HCT116 (cell line): ENCODE data around the gene SYNPO. TPM values are rescaled to one million over a fixed set of nuclear protein-coding genes. Genes with fewer than 3 reads are reported as not detected.
A peak's percentile ranks its signal among the peaks of the same experiment; 100 is the strongest.

Experiments used
- ATAC-seq: fragments of 200-7000 bp; cut with Tn5 transposase; 2 replicates; pipeline ENCODE4 v1.9.1; 2020; ENCODE audit warnings: mild to moderate bottlenecking, moderate library complexity
- BruUV-seq: library from RNA; stranded (reverse); fragments of 400-500 nt; replicated peaks from 2 replicates; lab custom pipeline; 2021; lab: Mats Ljungman, UMichigan
- CTCF ChIA-PET: fragments of 300-600 bp; sonication (Branson Sonifier 250); formaldehyde crosslinking; loops from one replicate; lab custom pipeline; 2021; ENCODE audit warnings: antibody characterized with exemption; lab: Charles Lee
- POLR2A ChIA-PET: fragments of 300-600, 350-600 bp; sonication (Branson Sonifier 250); formaldehyde crosslinking; loops from one replicate; lab custom pipeline; 2021; ENCODE audit warnings: antibody characterized with exemption; lab: Charles Lee
- RAD21 ChIA-PET, 2 experiments: fragments of 300-600 bp; sonication (Branson Sonifier 250); formaldehyde crosslinking; loops; one replicate each; lab custom pipeline; 2023; ENCODE audit warnings: low total read pairs in 2 of 2; ENCODE audit not compliant: uncharacterized antibody in 2 of 2, unreplicated experiment in 2 of 2, low non-redundant PET in 1 of 2; lab: Charles Lee
- DNase-seq: peaks from one replicate; pipeline ENCODE4 v3.0.0-alpha.2; 2010; ENCODE audit warnings: low read depth, low spot score
- H2AFZ ChIP-seq: fragments of 200-600 bp; shearing (Covaris generic), sonication (generic); 2 replicates; pipeline ENCODE4 v1.6.1; 2017; ENCODE audit warnings: low read depth, mixed run types, mixed read lengths, antibody characterized with exemption, low read length; ENCODE audit not compliant: poor library complexity, severe bottlenecking
- H3K27ac ChIP-seq: 2 replicates; pipeline ENCODE4 v1.5.1; 2012; ENCODE audit warnings: low read depth, low read length
- H3K27me3 ChIP-seq: fragments of 200-600 bp; sonication (generic); 2 replicates; pipeline ENCODE4 v1.6.1; 2016; ENCODE audit warnings: mixed run types, low read length, mixed read lengths; ENCODE audit not compliant: insufficient read depth
- H3K36me3 ChIP-seq, 2 experiments: fragments of 200-500 bp in 1 of 2; fragments of 200-600 bp in 1 of 2; sonication (Bioruptor generic) in 1 of 2; sonication (generic) in 1 of 2; 2 replicates each; pipeline versions ENCODE4 v1.5.1 to v1.6.1; 2014 to 2016; ENCODE audit warnings: low read length in 2 of 2, inconsistent platforms in 1 of 2, mixed read lengths in 1 of 2, mixed run types in 1 of 2; ENCODE audit not compliant: insufficient read depth in 2 of 2, control insufficient read depth in 1 of 2
- H3K4me1 ChIP-seq, 2 experiments: fragments of 200-600 bp in 1 of 2; sonication (generic) in 1 of 2; 2 replicates each; pipeline versions ENCODE4 v1.5.1 to v1.6.1; 2012 to 2017; ENCODE audit warnings: low read length in 2 of 2, inconsistent platforms in 1 of 2, mild to moderate bottlenecking in 1 of 2, mixed read lengths in 1 of 2, mixed run types in 1 of 2, moderate library complexity in 1 of 2; ENCODE audit not compliant: insufficient read depth in 2 of 2, control insufficient read depth in 1 of 2
- H3K4me2 ChIP-seq: fragments of 200-600 bp; sonication (generic); 2 replicates; pipeline ENCODE4 v1.6.1; 2017; ENCODE audit warnings: mixed run types, low read length, mixed read lengths
- H3K4me3 ChIP-seq, 2 experiments: fragments of 200-600 bp in 1 of 2; sonication (generic) in 1 of 2; replicated peaks in 1 of 2; 2 replicates each; pipeline ENCODE4 v1.5.1; 2011 to 2016; ENCODE audit warnings: low read length in 2 of 2, control low read depth in 1 of 2, low read depth in 1 of 2, mild to moderate bottlenecking in 1 of 2, mixed read lengths in 1 of 2, mixed run types in 1 of 2
- H3K79me2 ChIP-seq: fragments of 200-600 bp; sonication (generic); 2 replicates; pipeline ENCODE4 v1.6.1; 2017; ENCODE audit warnings: mild to moderate bottlenecking, mixed run types, low read length, moderate library complexity, mixed read lengths; ENCODE audit not compliant: insufficient read depth
- H3K9ac ChIP-seq: fragments of 200-600 bp; sonication (generic); 2 replicates; pipeline ENCODE4 v1.6.1; 2016; ENCODE audit warnings: low read length, mixed read lengths
- H3K9me2 ChIP-seq: fragments of 200-600 bp; sonication (generic), shearing (Covaris generic); 2 replicates; pipeline ENCODE4 v1.6.1; 2017; ENCODE audit warnings: mixed run types, mild to moderate bottlenecking, moderate library complexity; ENCODE audit not compliant: insufficient read depth
- H3K9me3 ChIP-seq, 2 experiments: fragments of 200-500 bp in 1 of 2; fragments of 200-600 bp in 1 of 2; sonication (Bioruptor generic) in 1 of 2; sonication (generic) in 1 of 2; 2 replicates each; pipeline ENCODE4 v1.6.1; 2014 to 2017; ENCODE audit warnings: low read length in 2 of 2, mixed read lengths in 2 of 2, inconsistent platforms in 1 of 2, low read depth in 1 of 2, mild to moderate bottlenecking in 1 of 2, mixed run types in 1 of 2, moderate library complexity in 1 of 2; ENCODE audit not compliant: control insufficient read depth in 1 of 2, insufficient read depth in 1 of 2
- H4K20me1 ChIP-seq: fragments of 200-600 bp; sonication (generic), shearing (Covaris generic); 2 replicates; pipeline ENCODE4 v1.6.1; 2017; ENCODE audit warnings: mixed run types, mild to moderate bottlenecking, moderate library complexity; ENCODE audit not compliant: insufficient read depth
- EGR1 ChIP-seq: IDR thresholded peaks from 2 replicates; pipeline ENCODE4 v1.6.1; 2012; ENCODE audit warnings: low read depth
- EZH2phosphoT487 ChIP-seq: fragments of 200-600 bp; IDR thresholded peaks from 2 replicates; pipeline ENCODE4 v1.6.1; 2018; ENCODE audit warnings: antibody characterized with exemption, borderline replicate concordance
- POLR2AphosphoS5 ChIP-seq: IDR thresholded peaks from 2 replicates; pipeline ENCODE4 v1.6.1; 2011; ENCODE audit warnings: mild to moderate bottlenecking, low read depth, low read length, moderate library complexity
- RAD21 ChIP-seq: IDR thresholded peaks from 2 replicates; pipeline ENCODE4 v1.6.1; 2012; ENCODE audit warnings: low read depth, mild to moderate bottlenecking
- TCF7L2 ChIP-seq: IDR thresholded peaks from 2 replicates; pipeline ENCODE4 v1.7.0; 2011; ENCODE audit warnings: borderline replicate concordance, inconsistent platforms; ENCODE audit not compliant: insufficient read depth, insufficient read length; ENCODE audit errors: extremely low read depth
- intact Hi-C: fragments of 100-400 bp; cut with micrococcal nuclease; formaldehyde crosslinking; loops from 2 replicates; pipeline ENCODE4 v1.10.0; 2022
- total RNA-seq: library from RNA; stranded (reverse); gene quantifications from one replicate; pipeline ENCODE4 v1.2.1, GENCODE V29; 2021; ENCODE audit not compliant: unreplicated experiment
- TF ChIP-seq, protein P1 (sequence below), 3 experiments: fragments of 200-600 bp in 1 of 3; sonication (generic) in 1 of 3; IDR thresholded peaks in 2 of 3; conservative IDR thresholded peaks in 1 of 3; 2 replicates each; pipeline ENCODE4 v1.5.1; 2012 to 2017; ENCODE audit warnings: low read depth in 2 of 3, low read length in 2 of 3, antibody characterized with exemption in 1 of 3, borderline replicate concordance in 1 of 3, control low read depth in 1 of 3, mild to moderate bottlenecking in 1 of 3, mixed read lengths in 1 of 3, mixed run types in 1 of 3, moderate library complexity in 1 of 3; ENCODE audit not compliant: insufficient read depth in 1 of 3
- TF ChIP-seq, protein P2 (sequence below): IDR thresholded peaks from 2 replicates; pipeline ENCODE4 v1.6.1; 2012

Gene SYNPO
- total RNA-seq, 1 experiment from 2014 or later = 8.2 TPM

GRCh38 chr5:150656191-150657132, 16.0 kb downstream of the SYNPO start:
- CTCF ChIA-PET = interaction anchor here (0.6 to 1.9 kb wide), 3 partner anchors 17 to 99 kb away, joined by 4 to 5 read pairs (median 4); partner anchors contain the start of gene SYNPO
- no peak overlapping the region for H3K27ac ChIP-seq
- peak overlapping the region; percentile 46 to 64 for H3K4me3 ChIP-seq
- H3K9me3 ChIP-seq = no peaks in the 10 kb centered on the region
- peak overlapping the region; percentile 48 for H2AFZ ChIP-seq
- TF ChIP-seq RAD21 = peak; percentile 79
- no peak for TF ChIP-seq EZH2phosphoT487
- no peak for TF ChIP-seq TCF7L2
- TF ChIP-seq, protein P1, sequence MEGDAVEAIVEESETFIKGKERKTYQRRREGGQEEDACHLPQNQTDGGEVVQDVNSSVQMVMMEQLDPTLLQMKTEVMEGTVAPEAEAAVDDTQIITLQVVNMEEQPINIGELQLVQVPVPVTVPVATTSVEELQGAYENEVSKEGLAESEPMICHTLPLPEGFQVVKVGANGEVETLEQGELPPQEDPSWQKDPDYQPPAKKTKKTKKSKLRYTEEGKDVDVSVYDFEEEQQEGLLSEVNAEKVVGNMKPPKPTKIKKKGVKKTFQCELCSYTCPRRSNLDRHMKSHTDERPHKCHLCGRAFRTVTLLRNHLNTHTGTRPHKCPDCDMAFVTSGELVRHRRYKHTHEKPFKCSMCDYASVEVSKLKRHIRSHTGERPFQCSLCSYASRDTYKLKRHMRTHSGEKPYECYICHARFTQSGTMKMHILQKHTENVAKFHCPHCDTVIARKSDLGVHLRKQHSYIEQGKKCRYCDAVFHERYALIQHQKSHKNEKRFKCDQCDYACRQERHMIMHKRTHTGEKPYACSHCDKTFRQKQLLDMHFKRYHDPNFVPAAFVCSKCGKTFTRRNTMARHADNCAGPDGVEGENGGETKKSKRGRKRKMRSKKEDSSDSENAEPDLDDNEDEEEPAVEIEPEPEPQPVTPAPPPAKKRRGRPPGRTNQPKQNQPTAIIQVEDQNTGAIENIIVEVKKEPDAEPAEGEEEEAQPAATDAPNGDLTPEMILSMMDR (IDR thresholded peaks at IDR 0.05 in 2 of 3, conservative IDR thresholded peaks at IDR 0.05 in 1 of 3; ENCODE audit: borderline replicate concordance in 1 of 3, insufficient read depth in 1 of 3, low read depth in 2 of 3, low read length in 2 of 3) = peak; percentile 37 to 59 (median 55); a peak in 5 of 6 replicates
- peak; percentile 71; the same call in 1 of the 2 replicates for TF ChIP-seq EGR1
- TF ChIP-seq, protein P2, sequence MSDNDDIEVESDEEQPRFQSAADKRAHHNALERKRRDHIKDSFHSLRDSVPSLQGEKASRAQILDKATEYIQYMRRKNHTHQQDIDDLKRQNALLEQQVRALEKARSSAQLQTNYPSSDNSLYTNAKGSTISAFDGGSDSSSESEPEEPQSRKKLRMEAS = peak; percentile 49; the same call in 1 of the 2 replicates
- peak; percentile 79 for TF ChIP-seq POLR2AphosphoS5
- RAD21 ChIA-PET = no interaction called here
- no peaks in the 10 kb centered on the region for H3K36me3 ChIP-seq
- POLR2A ChIA-PET = no interaction called here
- H3K27me3 ChIP-seq = no peaks in the 10 kb centered on the region
- ATAC-seq = peak; percentile 75
- H3K79me2 ChIP-seq = no peaks in the 10 kb centered on the region
- no peaks in the 10 kb centered on the region for H3K9me2 ChIP-seq
- no TSS peak for BruUV-seq
- intact Hi-C loops = loop anchor here (1.0 to 5.0 kb wide), 3 partner anchors 93 to 198 kb away; partner anchors contain the start of gene IRGM
- H4K20me1 ChIP-seq = no peaks in the 10 kb centered on the region
- peak overlapping the region; percentile 88 for H3K4me2 ChIP-seq
- H3K9ac ChIP-seq = peak overlapping the region; percentile 66
- no peak for DNase-seq
- H3K4me1 ChIP-seq = peaks cover 4 to 15% of the 10 kb centered on the region in 2 experiments; a peak in 3 of 4 replicates
